Measurements from ENCODE around the gene DBP. TPM values are rescaled to one million over a fixed set of nuclear protein-coding genes. Genes with fewer than 3 reads are reported as not detected.

DBP gene
- total RNA-seq, 2 donors from 2014 or later, result 14.3 to 52.7 TPM

DNA sequence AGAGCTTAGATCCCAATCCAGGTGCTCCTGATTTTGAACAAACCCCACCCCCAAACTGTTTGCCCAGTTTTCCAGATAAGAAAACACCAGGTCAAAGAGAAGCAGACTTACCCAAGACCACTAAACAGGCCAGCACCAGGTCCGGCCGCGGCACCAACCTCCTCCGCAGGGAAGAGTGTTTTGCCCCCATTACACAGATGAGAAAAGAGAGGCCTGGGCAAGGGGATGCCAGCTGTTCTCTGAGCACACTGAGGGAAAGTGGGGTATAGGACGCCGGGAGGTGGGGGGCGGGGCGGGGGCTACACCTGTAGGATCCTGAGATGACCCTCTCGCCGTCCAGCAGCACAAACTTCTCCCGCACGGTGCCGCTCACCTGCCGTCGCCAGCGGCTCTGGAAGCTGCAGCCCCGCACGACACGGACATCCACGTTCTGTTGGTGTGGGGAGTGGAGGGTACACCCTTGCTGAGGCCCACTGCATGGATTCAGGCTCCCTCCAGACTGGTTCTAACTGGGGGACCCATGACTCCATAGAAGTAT, 27.5 kb downstream of the DBP start:
- no peak overlapping the region for H3K4me3 ChIP-seq
- WGBS, result 91% methylated on average over 17 of the region's 20 CpGs
- H3K27me3 ChIP-seq (replicated peaks; ENCODE audit: insufficient read depth), result no peaks in the 10 kb centered on the region
- H3K9me3 ChIP-seq, result no peaks in the 10 kb centered on the region
- H3K4me1 ChIP-seq (replicated peaks), result no peaks in the 10 kb centered on the region
- TF ChIP-seq POLR2AphosphoS5 (IDR thresholded peaks at IDR 0.05) (no peak), CTCF (IDR thresholded peaks at IDR 0.05) (no peak), POLR2A (IDR thresholded peaks at IDR 0.05) (no peak)
- H3K36me3 ChIP-seq, result no peaks in the 10 kb centered on the region
- intact Hi-C loops (cut with DNase I), result no loop called here
- H3K27ac ChIP-seq, result no peak overlapping the region
- DNase-seq (ENCODE audit: low spot score), result no peak

DNA sequence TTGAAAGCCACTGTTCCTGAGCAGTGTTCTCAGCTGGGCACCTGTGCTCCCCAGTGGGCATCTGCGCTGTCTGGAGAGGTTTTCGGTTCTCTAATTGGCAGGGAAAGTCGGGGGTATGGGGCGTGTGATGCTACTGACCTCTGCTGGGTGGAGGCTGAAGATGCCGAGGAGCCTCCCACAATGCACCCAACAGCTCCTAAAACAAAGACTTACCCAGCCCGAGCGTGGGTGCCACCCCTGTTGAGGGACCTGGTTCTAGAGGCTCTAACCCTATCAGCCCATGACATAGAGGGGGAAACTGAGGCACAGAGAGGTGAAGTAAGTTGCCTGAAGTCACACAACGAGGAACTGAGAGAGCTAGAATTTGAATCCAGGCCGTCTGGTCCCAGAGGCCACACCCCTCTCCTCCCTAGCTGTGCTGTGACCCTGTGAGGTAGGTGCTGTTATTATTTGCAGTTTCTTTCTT, 28.3 kb downstream of the DBP start:
- no peak for DNase-seq (ENCODE audit: low spot score)
- Histone ChIP-seq H3K9me3 (no peaks in the 10 kb centered on the region), H3K4me1 (replicated peaks) (no peaks in the 10 kb centered on the region), H3K27ac (no peak overlapping the region), H3K27me3 (replicated peaks; ENCODE audit: insufficient read depth) (no peaks in the 10 kb centered on the region), H3K4me3 (no peak overlapping the region), H3K36me3 (no peaks in the 10 kb centered on the region)
- intact Hi-C loops (cut with DNase I), result no loop called here
- WGBS, result 20% methylated on average over 9 of the region's 9 CpGs
- TF ChIP-seq POLR2A (IDR thresholded peaks at IDR 0.05) (no peak), CTCF (IDR thresholded peaks at IDR 0.05) (peak in 2 of 4 experiments; percentile 38 to 43)

GRCh38 chr19:48607359-48607755, 29.8 kb downstream of the DBP start:
- Histone ChIP-seq H3K27ac (no peak overlapping the region), H3K4me1 (replicated peaks) (no peaks in the 10 kb centered on the region), H3K4me3 (no peak overlapping the region), H3K36me3 (no peaks in the 10 kb centered on the region), H3K9me3 (no peaks in the 10 kb centered on the region), H3K27me3 (replicated peaks; ENCODE audit: insufficient read depth) (no peaks in the 10 kb centered on the region)
- no peak for DNase-seq (ENCODE audit: low spot score)
- TF ChIP-seq POLR2A (IDR thresholded peaks at IDR 0.05), result no peak
- no peak for TF ChIP-seq POLR2AphosphoS5 (IDR thresholded peaks at IDR 0.05)
- TF ChIP-seq CTCF (IDR thresholded peaks at IDR 0.05), result no peak
- 88% methylated on average over 7 of the region's 7 CpGs for WGBS
- intact Hi-C loops (cut with DNase I), result no loop called here

DNA sequence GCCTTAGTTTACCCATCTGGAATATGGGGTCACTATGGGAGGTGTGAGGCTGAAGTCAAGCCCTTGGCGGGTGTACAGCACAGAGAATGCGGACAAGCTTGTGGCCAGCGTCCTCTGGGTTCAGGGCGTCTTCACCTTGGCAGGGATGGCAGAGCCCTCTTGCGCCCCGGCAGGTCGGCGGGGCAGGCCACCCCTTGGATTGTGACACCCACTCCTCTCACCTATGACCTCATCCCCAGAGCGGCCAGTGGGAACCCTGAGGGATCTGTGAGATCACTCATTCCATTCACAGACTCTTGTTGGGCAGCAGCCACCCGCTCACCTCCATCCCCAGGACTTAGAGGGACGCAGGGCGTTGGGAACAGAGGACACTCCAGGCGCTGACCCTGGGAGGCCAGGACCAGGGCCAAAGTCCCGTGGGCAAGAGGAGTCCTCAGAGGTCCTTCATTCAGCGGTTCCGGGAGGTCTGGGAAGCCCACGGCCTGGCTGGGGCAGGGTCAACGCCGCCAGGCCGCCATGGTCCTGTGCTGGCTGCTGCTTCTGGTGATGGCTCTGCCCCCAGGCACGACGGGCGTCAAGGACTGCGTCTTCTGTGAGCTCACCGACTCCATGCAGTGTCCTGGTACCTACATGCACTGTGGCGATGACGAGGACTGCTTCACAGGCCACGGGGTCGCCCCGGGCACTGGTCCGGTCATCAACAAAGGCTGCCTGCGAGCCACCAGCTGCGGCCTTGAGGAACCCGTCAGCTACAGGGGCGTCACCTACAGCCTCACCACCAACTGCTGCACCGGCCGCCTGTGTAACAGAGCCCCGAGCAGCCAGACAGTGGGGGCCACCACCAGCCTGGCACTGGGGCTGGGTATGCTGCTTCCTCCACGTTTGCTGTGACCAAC, 30.5 kb downstream of the DBP start, which contains the start of gene SPACA4:
TSS of gene SPACA4 (plus strand) at position 280 of the 896 bp plus-strand sequence. CDS start at position 517, 237 bp downstream.
- no peak for TF ChIP-seq POLR2A (IDR thresholded peaks at IDR 0.05)
- no peak for TF ChIP-seq POLR2AphosphoS5 (IDR thresholded peaks at IDR 0.05)
- no peak for TF ChIP-seq CTCF (IDR thresholded peaks at IDR 0.05)
- WGBS, result 89% methylated on average over 39 of the region's 39 CpGs
- Histone ChIP-seq H3K27ac (no peak within 1 kb of the TSS), H3K36me3 (no peaks in the 10 kb centered on the region), H3K27me3 (replicated peaks; ENCODE audit: insufficient read depth) (no peaks in the 10 kb centered on the region), H3K9me3 (no peaks in the 10 kb centered on the region), H3K4me1 (replicated peaks) (no peaks in the 10 kb centered on the region), H3K4me3 (no peak within 1 kb of the TSS)
- no peak for DNase-seq (ENCODE audit: low spot score)
- intact Hi-C loops (cut with DNase I), result no loop called here

Data from prostate gland (tissue), 2 donors.